NCI-H1417 treated with DMSO at 0.1 percent for 48 hours (cell line): ENCODE data around the gene SIAH3.
"Not testable (repeated sequence)": the region's sequence is repeated elsewhere in the genome, so short reads cannot be mapped to it uniquely, and the experiment has no call there.

Source experiments
- DNase-seq: peaks from one replicate; lab custom pipeline; 2025; lab: John Stamatoyannopoulos, UW

SIAH3 gene, protein sequence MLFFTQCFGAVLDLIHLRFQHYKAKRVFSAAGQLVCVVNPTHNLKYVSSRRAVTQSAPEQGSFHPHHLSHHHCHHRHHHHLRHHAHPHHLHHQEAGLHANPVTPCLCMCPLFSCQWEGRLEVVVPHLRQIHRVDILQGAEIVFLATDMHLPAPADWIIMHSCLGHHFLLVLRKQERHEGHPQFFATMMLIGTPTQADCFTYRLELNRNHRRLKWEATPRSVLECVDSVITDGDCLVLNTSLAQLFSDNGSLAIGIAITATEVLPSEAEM

DNA sequence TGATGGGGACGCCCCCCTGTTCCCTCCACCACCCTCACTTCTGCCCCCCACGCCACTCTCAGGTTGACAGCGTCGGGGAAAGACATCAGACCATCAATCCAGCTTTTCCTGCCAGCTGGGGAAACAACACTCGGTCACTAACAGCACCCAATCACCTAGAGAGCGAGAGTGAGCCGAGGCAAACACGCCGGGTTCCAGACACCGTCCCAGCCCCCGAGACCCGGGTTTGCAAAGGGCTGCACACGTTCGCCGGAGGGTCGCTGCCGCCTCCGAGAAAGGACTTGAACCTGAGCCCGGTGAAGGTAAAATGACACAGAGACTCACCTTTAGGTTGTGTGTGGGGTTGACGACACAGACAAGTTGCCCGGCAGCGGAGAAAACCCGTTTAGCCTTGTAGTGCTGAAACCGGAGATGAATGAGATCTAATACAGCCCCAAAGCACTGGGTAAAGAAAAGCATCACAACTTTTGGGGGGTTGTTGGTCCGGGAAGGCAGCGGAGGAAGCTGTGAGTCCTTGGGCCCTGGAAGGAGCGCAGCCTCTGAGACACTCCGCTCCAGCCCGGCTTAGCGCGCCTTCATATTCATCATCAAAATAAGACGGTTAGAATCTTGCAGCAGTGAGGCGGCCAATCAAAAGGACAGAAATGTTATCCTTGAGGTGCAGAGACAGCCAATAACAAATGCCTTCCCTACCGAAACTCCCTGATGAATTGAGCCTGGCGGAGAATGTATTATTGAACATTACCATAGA is at the start of gene SIAH3:
SIAH3 (minus strand) TSS at position 583 of the 751 bp plus-strand sequence; CDS start at position 459, 124 bp downstream.
- DNase-seq = no peak

DNA sequence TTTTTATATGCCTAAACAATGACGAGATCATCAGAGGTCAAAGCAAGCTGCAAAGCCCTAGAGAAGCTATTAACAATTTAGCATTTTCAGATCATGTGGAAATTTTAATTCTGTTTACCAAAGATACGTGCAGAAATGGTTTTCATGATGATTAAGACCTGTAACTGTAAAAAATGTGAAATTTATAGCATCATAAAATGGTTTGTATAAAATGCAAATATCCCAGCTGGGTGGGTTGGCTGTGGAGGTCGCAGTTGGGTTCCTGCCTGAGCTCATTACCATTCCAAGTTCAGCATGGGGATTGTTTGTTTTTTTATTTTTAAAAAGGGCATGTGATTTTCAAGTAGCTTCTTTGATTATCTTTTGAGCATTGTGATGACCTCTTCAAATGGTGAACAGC is 47.9 kb upstream of the SIAH3 start:
- no peak for DNase-seq

DNA sequence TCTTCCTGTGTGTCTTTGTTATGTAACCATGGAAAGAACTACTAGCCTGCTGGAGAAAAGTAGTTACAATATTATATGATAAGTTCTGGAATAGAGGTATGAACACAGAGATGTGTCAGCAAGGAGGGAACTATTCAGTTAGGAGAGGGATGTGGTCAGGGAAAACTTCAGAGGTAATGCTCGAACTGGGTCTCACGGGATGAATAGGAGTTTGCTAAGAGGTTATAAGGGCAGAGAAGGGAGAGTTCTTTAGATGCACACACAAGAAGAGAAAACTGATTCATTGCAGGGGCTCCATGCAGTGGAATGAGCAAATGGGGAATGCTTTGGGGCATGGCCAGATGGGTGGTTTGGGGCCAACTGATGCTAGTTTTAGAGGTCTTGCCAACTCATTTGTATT is 46.0 kb upstream of the SIAH3 start:
- no peak for DNase-seq

DNA sequence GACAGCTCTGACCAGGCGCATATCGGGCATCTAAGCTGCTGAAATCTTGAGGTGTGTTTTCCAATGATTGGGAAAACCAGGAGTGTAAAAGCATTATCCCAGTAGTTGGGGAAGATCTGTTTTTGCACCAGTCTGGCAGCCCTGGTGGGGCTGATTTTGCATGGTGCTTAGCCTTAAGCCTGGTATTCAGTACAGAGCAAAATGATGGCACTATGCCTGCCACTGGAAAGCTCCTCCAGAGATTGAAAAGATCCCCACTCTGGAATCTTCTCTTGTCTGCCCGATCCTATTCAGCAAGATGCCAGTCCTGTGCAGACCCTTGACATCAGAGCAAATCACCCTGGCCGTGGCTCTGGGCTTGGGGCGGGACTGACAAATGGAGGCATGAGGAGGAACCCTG is 44.7 kb upstream of the SIAH3 start:
- DNase-seq = no peak

DNA sequence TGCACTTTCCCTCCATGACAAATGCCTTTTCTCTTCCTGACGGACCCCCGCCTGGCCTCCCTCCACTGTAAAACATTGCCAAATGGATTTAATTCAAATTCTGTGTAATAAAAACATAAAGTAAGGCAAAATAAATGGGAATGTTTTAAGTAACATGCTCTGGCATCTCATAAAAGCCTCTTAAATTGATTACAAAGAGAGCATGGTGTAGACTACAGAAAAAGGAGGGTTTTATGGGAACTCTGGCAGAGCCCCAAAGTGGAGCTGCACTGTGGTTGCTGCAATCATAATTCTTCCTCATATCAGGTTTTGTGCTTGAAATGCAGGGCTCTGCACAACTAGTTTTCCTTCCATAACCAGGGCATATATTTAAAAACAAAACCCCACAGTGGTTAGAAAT is 44.3 kb upstream of the SIAH3 start:
- DNase-seq = no peak

DNA sequence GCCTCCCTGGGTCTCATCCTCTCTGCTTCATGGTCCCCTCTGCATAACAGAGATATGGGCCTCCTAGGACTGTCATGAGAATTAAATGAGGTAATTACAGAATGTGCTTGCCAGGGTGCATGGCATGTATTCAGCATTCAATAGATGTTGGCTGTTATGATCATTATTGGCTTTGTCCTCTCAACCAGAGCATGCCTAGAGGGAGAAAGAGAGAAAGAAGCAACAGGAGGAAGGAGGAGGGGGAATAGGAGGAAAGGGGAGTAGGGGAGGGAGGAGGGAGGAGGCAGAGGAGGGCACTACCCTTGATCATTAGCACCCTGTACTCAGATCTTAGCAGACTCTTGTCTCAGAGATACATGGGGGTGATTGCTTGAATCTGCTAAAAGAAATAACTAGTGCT is 41.0 kb upstream of the SIAH3 start:
- DNase-seq = no peak

DNA sequence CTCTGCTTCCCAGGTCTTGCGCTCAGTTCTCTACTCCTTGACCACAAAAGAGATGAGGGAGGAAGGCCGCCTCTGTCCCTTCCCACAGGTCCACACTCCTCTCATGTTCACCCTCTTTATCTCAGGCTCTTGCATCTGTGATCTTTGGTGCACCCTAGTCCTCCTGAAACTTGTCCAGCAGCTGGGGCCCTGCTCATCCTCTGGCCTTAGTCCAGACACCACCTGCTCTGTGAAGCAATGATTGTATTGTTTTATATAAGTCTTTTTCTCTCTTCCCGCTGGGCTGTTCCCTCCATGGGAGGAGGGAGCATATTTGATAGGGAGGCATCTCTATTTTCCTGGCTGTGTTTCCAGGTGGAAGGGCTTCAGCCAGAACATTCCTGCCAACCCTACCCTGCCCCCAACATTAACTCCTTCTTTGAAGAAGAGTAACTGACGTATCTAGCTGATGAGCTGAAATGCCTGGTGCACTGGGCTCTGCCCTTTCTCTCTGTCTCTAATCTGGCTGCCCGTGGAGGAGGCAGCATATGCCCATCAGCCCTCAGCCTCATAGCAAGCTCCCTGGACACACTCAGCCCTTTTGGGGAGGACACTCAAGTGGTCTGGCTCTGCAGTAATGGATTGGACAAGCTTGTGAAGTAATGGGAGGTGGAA is 38.2 kb upstream of the SIAH3 start:
- DNase-seq = no peak

DNA sequence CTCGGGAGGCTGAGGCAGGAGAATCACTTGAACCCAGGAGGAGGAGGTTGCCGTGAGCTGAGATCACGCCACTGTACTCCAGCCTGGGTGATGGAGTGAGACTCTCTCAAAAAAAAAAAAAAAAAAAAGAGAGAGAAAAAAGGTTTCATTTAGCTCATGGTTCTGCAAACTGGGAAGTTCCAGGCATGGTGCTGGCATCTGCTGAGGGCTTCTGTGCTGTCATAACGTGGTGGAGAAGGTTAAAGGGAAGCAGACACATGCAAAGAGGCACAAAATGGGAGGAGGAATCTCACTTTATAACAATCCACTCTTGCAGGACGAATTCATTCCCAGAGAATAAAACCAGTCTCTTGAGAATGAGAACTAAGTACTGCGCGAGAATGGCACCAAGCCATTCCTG is 34.9 kb upstream of the SIAH3 start:
- DNase-seq = no peak

DNA sequence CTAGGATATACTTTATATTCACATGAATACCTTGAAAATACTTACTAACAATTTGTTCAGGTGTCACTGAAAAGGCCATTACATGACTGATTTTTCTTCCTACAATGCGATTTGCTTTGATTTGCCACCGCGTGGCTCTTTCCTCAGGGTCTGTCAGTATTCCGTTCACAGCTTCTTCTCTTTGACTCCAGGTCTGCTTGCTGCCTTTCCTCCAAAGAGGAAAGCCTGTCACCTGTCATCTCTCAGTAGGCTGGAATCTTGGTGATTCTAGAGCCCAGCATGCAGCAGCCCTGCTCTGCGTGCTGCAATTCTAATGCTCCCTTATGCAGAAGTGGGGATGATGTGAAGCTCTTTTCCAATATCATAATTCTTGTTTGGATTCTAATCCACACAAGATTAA is 33.6 kb upstream of the SIAH3 start:
- no peak for DNase-seq

DNA sequence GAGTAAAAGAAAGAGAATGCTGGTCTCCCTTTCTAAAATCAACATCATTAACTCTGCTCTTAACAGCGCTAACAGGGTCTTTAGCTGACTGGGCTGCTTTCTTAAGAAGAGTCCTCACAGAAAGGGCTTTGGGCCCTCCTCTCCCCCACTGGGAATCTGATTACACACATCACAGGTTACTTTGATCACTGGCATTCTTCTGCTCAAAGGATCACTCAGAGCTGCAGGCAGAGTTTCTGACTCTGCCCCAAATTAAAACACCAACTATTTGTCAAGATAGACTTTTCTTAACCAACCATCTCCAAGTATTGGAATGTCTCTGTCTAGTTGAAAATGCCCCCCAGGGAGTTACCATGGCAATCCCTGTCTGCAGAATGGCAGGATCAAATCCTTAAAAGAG is 31.1 kb upstream of the SIAH3 start:
- DNase-seq = no peak

DNA sequence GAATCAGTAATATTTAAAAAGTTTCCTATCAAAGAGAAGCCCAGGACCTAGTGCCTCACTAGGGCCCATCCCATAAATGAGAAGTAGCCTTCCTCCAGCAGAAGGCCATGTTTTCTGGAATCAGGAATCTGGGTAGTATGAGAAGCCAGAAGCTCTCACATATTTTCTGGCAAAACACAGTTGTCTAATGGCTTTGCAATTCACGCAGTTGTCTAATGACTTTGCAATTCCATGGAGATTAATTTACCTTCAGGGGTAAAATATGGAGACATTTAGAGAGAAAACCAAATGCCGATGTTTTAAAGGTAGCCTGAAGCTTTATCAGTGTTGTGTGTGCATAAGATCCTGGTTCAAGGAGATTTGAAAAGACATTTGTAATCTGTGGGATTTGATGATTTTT is 29.8 kb upstream of the SIAH3 start:
- no peak for DNase-seq

DNA sequence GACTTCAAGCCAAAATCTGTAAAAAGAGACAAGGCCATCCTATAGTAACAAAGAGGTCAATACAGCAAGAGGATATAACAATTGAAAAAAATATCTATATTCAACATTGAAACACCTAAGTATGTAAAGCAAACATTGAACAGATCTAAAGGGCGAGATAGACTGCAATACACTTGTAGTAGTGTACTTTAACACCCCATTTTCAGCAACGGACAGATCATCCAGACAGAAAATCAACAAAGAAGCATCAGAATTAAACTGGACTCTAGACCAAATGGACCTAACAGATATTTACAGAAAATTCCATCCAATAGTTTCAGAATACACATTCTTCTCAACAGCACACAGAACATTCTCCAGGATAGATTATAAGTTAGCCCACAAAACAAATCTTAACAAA is 28.7 kb upstream of the SIAH3 start:
- DNase-seq = no peak

DNA sequence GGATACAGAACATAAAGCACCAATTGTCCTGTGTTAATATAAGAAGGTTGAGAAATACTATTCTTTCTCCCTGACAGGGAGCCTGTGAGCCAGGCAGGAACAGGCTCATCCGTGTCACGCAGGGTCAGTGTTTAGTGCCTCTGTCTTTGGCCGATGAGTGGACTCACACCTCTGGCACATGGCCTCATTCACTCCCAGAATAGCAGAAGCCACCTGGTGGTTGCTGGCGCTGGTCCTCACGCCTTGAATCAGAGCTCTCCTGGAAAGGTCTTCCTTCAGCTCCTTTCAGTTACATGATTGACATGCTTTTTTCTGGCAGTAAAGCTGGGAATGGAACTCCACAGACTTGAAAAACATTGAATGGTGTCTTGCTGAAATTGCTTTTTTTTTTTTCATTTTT is 28.1 kb upstream of the SIAH3 start:
- DNase-seq = no peak

DNA sequence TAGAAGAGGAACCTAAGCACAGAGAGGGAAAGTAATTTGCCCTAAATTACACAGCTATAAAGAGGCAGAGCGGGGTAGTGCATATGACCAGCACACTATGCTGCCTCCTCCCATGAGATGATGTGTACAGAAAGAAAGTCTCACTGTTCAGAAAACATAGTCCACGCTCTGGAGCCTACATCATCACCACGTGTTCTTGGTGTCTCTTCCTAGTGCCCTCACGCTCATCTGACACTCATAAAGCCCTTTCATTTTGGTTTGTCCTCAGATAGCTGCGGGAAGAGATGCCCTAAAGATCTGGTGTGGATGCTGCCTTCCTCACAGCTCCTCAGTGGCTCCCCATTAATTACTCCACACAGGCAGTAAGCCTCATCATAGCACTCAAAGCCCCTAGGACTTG is 27.4 kb upstream of the SIAH3 start:
- DNase-seq = no peak

DNA sequence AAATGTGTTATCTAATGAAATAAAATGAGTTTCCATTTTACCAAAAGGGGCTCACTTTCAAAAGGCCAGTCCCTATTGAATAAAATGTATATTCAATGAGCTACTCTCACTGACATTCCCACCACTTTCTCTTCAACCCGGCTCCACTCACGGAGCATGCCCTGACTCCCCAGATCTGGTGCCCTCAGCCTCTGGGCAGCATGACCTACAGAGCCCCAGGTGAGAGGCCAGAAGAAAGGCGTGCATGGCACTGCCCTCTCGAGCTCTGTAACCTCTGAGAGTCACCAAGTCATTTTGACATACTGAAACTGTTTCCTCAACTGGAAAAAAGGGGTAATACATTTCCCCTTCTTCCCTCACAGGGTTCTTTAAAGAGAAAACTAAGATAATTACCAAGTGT is 25.2 kb upstream of the SIAH3 start:
- DNase-seq = no peak

DNA sequence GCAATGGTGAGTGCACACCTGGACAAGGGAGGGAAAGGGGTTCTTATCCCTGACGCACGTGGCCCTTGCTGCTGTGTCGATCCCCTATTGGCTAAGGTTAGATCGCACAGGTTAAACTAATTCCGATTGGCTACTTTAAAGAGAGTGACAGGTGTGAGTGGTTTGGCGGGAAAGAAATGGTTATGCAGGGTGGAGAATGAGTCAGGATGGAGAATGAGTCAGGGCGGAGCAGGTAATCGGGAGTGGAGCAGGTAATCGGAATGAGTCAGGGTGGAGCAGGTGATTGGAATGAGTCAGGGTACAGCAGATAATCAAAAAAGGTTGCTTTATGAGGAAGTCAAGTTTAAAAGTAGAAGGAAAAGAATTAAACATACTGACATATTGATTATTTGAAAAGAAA is 24.4 kb upstream of the SIAH3 start:
- DNase-seq = no peak

DNA sequence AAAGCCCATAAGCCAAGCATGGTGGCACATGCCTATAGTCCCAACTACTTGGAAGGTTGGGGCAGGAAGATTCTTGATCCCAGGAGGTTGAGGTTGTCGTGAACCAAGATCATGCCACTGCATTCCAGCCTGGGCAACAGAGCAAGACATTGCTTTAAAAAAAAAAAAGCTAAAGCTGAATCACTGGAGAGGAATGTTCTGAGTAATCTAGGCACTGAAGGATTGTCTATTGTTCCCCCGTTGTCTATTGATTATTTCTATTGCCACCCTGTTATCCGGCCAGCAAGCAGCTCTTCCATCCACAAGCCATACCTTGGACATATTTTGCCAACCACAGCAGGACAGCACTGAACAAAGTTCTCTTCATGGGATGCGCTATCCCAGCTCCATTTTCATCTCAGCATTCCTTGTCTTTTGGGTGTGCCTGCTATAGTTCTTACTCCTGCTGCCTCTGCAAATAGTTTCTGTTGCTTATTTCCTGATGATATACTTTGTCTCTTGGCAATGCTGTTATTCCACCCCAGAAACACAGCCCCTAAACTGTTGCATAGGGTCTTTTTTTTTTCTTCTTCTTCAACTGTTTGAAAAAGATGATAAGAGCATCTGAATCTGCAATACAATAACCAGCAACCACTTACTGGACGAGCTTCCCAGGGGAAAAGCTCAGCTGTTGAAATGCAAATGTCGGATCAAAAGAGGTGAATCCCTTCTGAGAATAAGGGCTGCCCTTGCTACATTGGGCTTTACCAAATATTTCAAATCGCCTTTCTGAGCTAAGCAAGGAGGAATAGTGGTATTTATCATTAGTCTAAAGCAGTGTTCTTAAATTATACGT is 22.2 kb upstream of the SIAH3 start:
- DNase-seq = no peak

DNA sequence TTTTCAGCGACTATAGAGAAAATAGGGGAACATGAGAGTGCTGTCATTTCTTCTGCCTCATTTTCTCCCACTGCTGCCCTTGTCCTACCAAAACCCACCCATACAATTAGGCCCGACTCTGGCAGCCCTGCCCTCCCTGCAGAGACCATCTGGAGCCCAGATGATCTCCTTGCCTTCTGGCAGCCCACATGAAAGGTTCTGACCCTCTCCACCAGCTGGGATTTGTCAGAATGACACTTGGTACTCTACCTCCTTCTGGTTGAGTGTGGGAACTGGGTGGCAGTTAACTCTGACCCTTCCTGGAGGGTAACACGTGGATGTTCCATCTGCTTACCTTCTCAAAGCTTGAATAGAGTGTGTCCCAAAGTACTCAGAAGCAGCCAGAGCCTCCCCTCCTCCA is 21.0 kb upstream of the SIAH3 start:
- no peak for DNase-seq

DNA sequence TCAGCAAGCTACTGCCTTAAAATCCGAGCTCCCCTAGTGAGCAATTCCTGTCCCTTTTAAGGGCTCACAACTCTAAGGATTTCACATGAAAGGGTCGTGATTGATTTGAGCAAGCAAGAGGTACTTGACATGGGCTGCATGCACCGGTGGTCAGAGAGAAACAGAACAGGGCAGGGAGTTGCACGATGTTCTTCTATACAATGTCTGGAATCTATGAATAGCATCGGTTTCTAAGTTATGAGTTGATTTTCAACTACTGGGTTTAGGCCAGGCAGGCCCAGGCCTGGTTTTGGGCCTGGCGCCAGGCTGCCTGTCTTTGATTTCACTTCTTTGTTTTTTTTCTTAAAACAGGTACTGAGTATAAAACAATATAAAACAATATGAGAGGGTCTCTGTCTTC is 19.6 kb upstream of the SIAH3 start:
- DNase-seq = not testable (repeated sequence)

DNA sequence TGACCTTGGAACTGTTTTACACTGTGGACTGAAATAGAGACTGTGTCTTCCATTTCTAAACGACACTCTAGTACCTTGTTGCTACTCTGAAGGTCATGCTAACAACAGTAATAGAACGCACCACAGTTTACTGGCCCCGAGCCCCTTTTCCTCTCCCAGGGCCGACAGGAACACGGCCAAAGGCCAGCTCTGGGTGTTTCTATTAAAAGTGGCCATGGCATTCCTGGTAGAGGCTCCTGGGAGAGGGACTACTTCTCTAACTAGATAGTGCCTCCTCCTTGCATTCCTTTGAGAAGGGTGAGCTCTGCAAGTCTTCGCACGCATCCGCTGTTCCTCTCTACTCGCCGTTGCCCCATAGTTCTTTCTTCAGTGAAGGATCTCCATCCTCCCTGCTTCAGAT is 18.7 kb upstream of the SIAH3 start:
- DNase-seq = no peak

DNA sequence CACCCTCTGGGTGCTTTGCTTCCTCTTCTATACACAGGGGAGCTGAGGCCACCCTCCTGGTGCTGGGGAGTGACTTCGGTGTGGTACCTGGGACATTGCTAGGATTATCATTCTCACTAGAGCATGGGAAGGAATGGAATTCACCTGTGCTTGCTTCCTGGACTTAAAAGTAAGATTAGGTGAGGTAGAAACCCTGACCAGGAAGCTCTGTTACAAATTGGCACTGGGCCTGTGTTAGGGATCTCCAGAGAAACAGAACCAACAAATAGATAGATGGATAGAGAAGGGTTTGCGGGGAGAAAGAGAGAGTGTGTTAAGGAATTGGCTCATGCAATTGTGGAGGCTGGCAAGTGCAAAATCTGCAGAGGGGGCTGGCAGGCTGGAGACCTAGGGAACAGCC is 13.9 kb upstream of the SIAH3 start:
- no peak for DNase-seq
